Measurements from ENCODE around the gene CCDC71L. TPM values are rescaled to one million over a fixed set of nuclear protein-coding genes. Genes with fewer than 3 reads are reported as not detected.
"Not testable (repeated sequence)": the region's sequence is repeated elsewhere in the genome, so short reads cannot be mapped to it uniquely, and the experiment has no call there.

Gene CCDC71L
- 15.2 TPM for total RNA-seq

DNA sequence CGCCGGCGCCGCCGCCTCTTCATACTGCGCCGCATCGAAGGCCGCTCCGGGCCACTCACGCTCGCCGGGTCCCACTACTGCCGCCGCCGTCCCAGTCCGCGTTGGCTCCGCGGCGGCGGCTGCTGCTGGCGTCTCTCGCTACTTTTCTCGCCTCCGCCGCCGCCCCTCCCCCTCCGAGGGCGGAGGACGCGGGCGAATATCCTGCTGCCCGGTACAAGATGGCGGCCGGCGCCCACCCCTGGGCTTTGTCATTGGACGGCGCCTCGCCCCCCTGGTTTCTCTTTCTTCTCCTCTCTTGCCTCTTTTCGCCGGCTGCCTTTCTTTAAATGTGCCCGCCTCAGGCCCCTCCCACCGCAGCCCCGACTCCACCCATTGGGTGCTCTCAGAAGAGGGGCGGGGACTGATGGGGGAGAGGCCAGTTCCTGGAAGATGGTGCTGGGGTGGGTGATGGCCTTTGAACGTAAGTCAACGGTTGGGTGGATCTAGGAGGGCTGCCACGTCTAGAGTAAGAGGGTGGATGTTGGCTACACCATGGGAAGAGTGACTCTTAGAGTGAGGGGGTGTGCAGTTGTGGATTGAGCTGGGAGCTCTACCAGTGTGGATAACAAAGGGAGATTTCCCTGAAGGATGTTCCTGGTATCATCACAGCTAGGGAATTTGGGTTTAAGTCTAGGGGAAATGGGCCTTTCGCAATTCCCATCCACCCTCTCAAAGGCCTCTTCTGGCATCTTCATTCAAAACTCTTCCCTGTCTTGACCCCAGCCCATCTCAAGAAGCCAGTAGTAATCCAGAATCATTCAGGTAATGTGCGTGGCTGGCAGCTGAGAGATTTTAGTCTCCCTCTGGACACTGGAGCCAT lies at the start of gene CCDC71L:
TSS of gene CCDC71L (minus strand) at position 297 of the 859 bp plus-strand sequence. CDS start at position 35, 262 bp downstream.
- peak; percentile 79 for ATAC-seq
- peak; percentile 96 for DNase-seq (ENCODE audit: low spot score)

DNA sequence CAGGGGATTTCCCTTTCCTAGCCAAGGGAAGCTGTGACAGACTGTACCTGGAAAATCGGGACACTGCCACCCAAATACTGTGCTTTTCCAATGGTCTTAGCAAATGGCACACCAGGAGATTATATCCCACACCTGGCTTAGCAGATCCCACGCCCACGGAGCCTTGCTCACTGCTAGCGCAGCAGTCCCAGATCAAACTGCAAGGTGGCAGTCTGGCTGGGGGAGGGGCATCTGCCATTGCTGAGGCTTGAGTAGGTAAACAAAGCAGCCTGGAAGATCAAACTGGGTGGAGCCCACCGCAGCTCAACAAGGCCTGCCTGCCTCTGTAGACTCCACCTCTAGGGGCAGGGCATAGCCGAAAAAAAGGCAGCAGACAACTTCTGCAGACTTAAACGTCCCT lies 48.6 kb upstream of the CCDC71L start:
- not testable (repeated sequence) for DNase-seq (ENCODE audit: low spot score); ATAC-seq

GRCh38 chr7:106704000-106704840 lies 43.3 kb upstream of the CCDC71L start:
- DNase-seq (ENCODE audit: low spot score) (no peak), ATAC-seq (no peak)

DNA sequence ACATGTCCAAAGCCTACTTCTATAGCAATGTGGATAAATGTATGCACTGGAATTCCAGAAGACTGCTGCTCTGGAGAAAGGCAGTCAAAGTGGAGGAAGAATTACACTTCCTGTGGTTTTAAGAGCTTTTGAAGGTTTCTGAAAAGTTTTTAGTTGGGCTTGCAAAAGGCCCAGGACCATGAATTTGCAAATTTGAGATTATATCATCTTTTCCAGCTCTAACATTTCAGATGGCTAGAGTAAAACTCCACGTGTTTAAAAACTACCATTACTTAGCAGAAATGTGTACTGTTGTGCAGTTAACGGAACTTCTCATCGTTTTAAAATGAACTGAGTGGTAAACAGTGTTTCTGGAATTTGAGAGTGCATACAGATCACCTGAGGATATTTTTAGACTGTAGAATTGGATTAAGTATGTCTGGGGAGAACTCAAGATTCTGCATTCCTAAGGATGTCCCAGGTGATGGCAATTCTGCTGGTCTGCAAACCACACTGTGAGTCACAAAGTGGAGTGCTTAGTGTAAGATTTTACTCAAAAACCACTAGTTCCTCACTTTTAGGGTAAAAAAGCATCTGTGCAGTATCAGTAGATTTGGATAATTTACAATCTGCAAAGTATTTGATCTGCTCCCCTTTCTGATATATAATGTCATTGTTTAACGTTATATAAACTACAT lies 32.9 kb upstream of the CCDC71L start:
- DNase-seq (ENCODE audit: low spot score) = no peak
- no peak for ATAC-seq

DNA sequence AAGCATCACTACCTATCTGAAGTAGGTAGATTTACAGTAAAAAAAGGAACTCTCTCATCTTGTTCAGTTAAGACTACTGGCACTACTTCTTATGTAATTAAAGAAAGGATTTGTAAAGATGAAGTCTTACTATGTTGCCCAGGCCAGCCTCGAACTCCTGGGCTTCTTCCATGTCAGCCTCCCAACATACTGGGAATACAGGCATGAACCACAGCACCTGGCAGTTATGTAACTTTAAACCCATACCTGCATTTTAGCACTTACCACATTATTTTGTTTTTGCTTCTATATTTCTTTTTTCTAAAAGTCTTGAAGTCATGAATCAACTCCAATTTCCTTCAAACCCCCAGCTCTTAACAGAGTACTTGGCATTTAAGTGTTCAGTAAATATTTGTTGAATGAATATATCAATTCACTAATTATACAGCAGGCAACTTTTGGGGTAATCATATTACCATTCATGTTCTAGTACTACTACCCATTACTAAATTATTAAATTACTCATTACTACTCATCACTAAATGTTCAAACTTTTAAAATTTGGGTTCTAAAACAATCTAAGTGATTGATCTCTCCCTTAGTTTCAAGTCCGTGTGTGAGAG lies 31.6 kb upstream of the CCDC71L start:
- DNase-seq (ENCODE audit: low spot score) (no peak), ATAC-seq (no peak)

GRCh38 chr7:106688161-106688560 lies 27.2 kb upstream of the CCDC71L start:
- not testable (repeated sequence) for DNase-seq (ENCODE audit: low spot score)

DNA sequence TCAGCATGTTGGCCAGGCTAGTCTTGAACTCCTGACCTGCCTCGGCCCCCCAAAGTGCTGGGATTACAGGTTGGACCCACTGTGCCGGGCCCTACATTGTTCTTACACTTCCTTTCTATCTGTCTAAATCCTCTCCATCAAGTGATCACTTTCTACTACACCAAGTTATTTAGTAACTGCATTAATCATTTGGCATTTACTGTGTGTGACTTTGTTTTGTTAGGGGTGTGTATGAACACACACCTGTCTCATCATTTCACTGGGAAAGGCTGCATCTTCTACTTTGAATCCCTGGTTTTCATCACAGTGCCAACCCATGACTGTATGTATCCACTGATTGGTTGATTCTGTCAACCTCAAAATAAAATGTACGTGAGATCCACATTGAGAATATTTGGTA lies 23.0 kb upstream of the CCDC71L start:
- ATAC-seq (no peak), DNase-seq (ENCODE audit: low spot score) (no peak)

More at GRCh38 chr7:106688161-106688560, 27.2 kb upstream of the CCDC71L start:
- ATAC-seq = not testable (repeated sequence)

DNA sequence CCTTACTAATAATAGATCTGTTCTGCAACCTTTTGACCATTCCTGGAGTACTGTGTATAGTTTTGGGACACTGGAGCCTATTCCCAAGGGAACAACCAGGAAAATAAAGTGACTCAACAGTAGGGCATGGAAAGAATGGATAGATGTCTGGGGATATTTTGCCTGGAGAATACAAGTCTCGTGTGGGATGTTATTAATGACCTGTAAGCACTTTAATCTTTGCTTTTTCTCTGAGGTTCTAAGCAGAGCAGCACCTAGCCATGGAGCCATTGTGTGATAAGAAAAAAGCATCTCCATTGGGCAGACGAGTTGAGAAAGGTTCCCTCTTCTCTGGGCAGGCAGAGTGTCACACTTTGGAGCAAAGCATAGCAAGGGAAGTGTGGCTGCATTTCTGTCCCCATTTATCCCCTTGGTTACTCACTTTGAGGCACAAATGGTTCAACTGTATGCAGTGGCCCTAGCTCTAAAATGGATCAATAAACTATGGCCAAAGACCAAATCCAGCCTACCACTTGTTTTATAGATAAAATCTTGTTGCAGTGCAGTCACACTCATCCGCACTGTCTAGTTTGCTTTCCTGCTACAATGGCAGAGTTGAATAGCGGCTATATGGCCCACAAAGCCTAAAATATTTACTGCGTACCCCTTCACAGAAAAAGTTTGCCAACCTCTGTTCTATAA lies 21.0 kb upstream of the CCDC71L start:
- DNase-seq (ENCODE audit: low spot score) (no peak), ATAC-seq (peak; percentile 55)

DNA sequence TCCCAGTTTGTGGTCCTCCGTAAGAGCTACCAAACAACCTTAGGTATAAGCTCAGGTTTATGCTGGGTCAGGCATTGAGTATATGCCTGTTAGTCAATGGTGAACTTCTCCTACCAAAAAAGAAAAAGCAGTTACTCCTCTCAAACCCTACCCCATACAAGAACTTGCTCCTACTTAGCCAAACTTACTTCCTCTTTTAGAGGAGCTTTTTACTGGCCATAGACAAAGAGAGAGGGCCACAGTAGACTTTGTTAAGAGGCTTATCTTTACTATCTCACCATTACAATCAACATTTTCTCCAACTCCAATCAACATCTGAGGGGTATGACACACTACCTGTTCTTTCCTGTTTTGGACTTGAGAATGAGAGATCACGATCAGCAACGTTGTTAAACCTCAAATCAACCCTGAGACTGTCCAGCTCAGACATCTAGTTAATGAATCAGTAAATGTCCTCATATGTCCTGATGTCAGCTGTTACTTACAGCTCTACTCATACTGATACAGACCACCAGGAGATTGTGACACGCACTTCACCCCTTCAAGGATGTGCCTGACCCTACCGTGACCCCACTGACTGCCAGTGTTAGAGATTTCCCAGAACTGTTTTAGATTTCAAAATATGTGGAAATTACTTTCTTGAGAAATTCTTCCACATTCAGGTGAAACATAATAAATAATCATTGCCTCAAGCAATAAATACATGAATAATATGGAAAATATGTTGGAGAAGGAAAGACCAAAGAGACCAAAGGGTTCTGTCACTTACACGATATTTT lies 18.4 kb upstream of the CCDC71L start:
- no peak for ATAC-seq
- no peak for DNase-seq (ENCODE audit: low spot score)

GRCh38 chr7:106678795-106679152 lies 17.8 kb upstream of the CCDC71L start:
- no peak for DNase-seq (ENCODE audit: low spot score)
- no peak for ATAC-seq

- ATAC-seq; DNase-seq (ENCODE audit: low spot score): not testable (repeated sequence)
Measured at GRCh38 chr7:106676506-106676905, 15.5 kb upstream of the CCDC71L start.

GRCh38 chr7:106673688-106674087 lies 12.7 kb upstream of the CCDC71L start:
- ATAC-seq; DNase-seq (ENCODE audit: low spot score): not testable (repeated sequence)

DNA sequence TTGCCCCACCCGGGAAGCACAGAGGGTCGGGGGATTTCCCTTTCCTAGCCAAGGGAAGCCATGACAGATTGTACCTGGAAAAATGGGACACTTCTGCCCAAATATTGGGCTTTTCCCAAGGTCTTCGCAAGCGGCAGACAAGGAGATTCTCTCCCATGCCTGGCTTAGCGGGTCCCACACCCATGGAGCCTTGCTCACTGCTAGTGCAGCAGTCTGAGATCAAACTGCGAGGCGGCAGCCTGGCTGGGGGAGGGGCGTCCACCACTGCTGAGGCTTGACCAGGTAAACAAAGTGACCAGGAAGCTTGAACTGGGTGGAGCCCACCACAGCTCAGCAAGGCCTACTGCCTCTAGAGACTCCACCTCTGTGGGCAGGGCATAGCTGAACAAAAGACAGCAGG lies 11.0 kb upstream of the CCDC71L start:
- ATAC-seq; DNase-seq (ENCODE audit: low spot score): not testable (repeated sequence)

- ATAC-seq (no peak), DNase-seq (ENCODE audit: low spot score) (no peak)
Measured at GRCh38 chr7:106671160-106671559, 10.2 kb upstream of the CCDC71L start.

DNA sequence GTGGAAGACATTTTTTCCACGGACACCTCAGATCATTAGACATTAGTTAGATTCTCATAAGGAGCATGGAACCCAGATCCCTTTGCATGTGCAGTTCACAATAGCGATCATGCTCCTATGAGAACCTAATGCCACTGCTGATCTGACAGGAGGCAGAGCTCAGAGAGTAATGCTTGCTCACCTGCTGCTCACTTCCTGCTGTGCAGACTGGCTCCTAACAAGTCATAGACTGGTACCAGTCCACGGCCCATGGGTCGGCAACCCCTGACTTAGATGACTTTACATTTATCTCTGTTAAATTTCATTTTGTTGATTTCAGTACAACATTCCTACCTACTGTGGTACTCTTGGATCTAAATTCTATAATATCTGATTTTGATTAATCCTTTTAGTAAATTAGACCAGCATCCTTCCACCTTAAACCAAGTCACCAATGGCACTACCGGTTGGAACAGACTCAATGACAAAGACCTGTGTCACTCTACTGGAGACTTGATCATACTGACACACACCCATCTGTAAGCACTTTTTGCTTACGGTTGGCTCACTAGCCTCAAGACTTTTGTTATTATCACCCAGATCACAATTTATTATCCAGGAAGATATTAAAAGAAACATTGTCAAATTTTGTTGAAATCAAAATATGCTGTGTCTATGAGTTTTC lies 8.0 kb upstream of the CCDC71L start:
- ATAC-seq = no peak
- no peak for DNase-seq (ENCODE audit: low spot score)

DNA sequence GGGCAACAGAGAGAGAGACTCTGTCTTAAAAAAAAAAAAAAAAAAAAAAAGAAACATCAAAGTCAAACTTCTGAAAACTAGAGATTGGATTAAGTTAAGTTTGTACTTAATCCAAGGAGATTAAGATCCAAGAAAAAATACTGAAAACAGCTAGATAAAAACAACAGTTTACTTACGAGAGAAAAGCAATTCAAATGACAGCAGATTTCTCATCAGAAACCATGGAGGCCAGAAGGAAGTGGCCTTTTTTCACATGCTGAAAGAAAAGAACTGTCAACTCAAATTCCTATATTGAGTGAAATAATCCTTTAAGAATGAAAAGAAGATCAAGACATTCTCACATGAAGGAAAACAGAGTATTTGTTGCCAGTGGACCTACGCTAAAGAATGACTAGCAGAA lies 5.4 kb upstream of the CCDC71L start:
- ATAC-seq (no peak), DNase-seq (ENCODE audit: low spot score) (no peak)

GRCh38 chr7:106664343-106664742 lies 3.4 kb upstream of the CCDC71L start:
- DNase-seq (ENCODE audit: low spot score) = no peak
- no peak for ATAC-seq

- peak; percentile 80 for ATAC-seq
Measured at GRCh38 chr7:106659963-106660861, 746 bp downstream of the CCDC71L start.

More at GRCh38 chr7:106659963-106660861, 746 bp downstream of the CCDC71L start:
- DNase-seq (ENCODE audit: low spot score) = peak; percentile 86

All from left lobe of liver (tissue), 2 donors.